Measurements from ENCODE around the gene SLCO6A1. TPM values are rescaled to one million over a fixed set of nuclear protein-coding genes. Genes with fewer than 3 reads are reported as not detected.

The SLCO6A1 gene
- total RNA-seq, 1 donor from 2014 or later, result 0.82 TPM

- Mint-ChIP-seq H3K4me1 (ENCODE audit: low read depth) (peaks cover 29% of the 10 kb centered on the region), H3K4me3 (ENCODE audit: unreplicated experiment) (no peak overlapping the region), H3K27ac (ENCODE audit: unreplicated experiment) (peak overlapping the region; percentile 53), H3K36me3 (ENCODE audit: low read depth) (no peaks in the 10 kb centered on the region), H3K9me3 (ENCODE audit: low read depth) (no peaks in the 10 kb centered on the region), H3K27me3 (ENCODE audit: low read depth) (no peaks in the 10 kb centered on the region)
- no peak for TF ChIP-seq CTCF (IDR thresholded peaks at IDR 0.05)
- DNase-seq (ENCODE audit: low spot score), result no peak
Observed at GRCh38 chr5:102531506-102531905, 32.7 kb upstream of the SLCO6A1 start.

- Mint-ChIP-seq H3K36me3 (ENCODE audit: low read depth) (peaks cover 4% of the 10 kb centered on the region), H3K9me3 (ENCODE audit: low read depth) (peaks cover 8% of the 10 kb centered on the region), H3K27ac (ENCODE audit: unreplicated experiment) (no peak overlapping the region), H3K4me1 (ENCODE audit: low read depth) (peaks cover 29% of the 10 kb centered on the region), H3K4me3 (ENCODE audit: unreplicated experiment) (no peak overlapping the region), H3K27me3 (ENCODE audit: low read depth) (no peaks in the 10 kb centered on the region)
- DNase-seq (ENCODE audit: low spot score), result no peak
- TF ChIP-seq CTCF (IDR thresholded peaks at IDR 0.05), result no peak
Observed at GRCh38 chr5:102529447-102529846, 30.6 kb upstream of the SLCO6A1 start.

- Mint-ChIP-seq H3K27me3 (ENCODE audit: low read depth) (no peaks in the 10 kb centered on the region), H3K27ac (ENCODE audit: unreplicated experiment) (no peak overlapping the region), H3K4me1 (ENCODE audit: low read depth) (peaks cover 29% of the 10 kb centered on the region), H3K4me3 (ENCODE audit: unreplicated experiment) (no peak overlapping the region), H3K9me3 (ENCODE audit: low read depth) (peaks cover 12% of the 10 kb centered on the region), H3K36me3 (ENCODE audit: low read depth) (peaks cover 9% of the 10 kb centered on the region)
- no peak for TF ChIP-seq CTCF (IDR thresholded peaks at IDR 0.05)
- no peak for DNase-seq (ENCODE audit: low spot score)
Observed at GRCh38 chr5:102529031-102529430, 30.2 kb upstream of the SLCO6A1 start.

- Mint-ChIP-seq H3K27ac (ENCODE audit: unreplicated experiment) (no peak overlapping the region), H3K27me3 (ENCODE audit: low read depth) (no peaks in the 10 kb centered on the region), H3K4me1 (ENCODE audit: low read depth) (peaks cover 29% of the 10 kb centered on the region), H3K9me3 (ENCODE audit: low read depth) (peaks cover 14% of the 10 kb centered on the region), H3K4me3 (ENCODE audit: unreplicated experiment) (no peak overlapping the region), H3K36me3 (ENCODE audit: low read depth) (peaks cover 10% of the 10 kb centered on the region)
- no peak for DNase-seq (ENCODE audit: low spot score)
- TF ChIP-seq CTCF (IDR thresholded peaks at IDR 0.05), result no peak
Observed at GRCh38 chr5:102528600-102528999, 29.8 kb upstream of the SLCO6A1 start.

GRCh38 chr5:102527547-102527946, 28.7 kb upstream of the SLCO6A1 start:
- TF ChIP-seq CTCF (IDR thresholded peaks at IDR 0.05), result no peak
- Mint-ChIP-seq H3K27me3 (ENCODE audit: low read depth) (no peaks in the 10 kb centered on the region), H3K4me3 (ENCODE audit: unreplicated experiment) (no peak overlapping the region), H3K36me3 (ENCODE audit: low read depth) (peaks cover 12% of the 10 kb centered on the region), H3K9me3 (ENCODE audit: low read depth) (peaks cover 14% of the 10 kb centered on the region), H3K27ac (ENCODE audit: unreplicated experiment) (no peak overlapping the region), H3K4me1 (ENCODE audit: low read depth) (peaks cover 28% of the 10 kb centered on the region)
- DNase-seq (ENCODE audit: low spot score), result no peak
